ENCODE measurements around the gene SIRPA.

DNA sequence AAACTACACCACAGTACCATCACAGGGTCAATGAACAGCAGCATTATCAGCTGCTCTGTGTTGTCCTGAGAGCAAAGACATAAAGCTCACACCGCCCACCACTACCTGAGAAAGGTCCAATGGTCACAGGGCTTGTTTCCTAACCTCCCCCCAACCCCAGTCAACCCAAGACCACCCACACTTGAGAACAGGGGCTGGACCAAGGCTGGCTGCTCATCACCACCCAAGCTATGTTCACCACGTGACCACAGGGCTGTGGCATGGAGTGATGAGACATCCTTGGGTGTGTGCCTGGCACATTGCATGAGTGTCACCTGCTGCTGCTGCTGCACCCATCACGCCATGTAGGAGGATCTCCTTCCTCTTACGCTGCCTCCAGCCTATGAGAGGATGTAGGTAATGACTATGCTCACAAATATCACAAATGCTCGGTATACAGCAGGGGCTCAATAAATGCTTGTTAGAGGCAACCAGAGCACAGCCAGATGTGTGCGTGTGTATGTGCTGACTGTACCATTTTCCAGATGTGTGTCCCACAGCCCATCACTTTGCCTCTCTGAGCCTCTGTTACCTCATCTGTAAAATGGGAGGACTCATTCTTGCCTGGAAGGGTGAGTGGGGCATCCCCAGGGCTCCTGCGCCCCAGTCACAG lies 23.3 kb upstream of the SIRPA start:
- TF ChIP-seq POLR2A (IDR thresholded peaks at IDR 0.05; ENCODE audit: low read length) (no peak), GATA1 (IDR thresholded peaks at IDR 0.05; ENCODE audit: low read depth, low read length) (no peak)

Measured in erythroblast (primary cell).